Esophagus (tissue), 2 donors: Measurements from ENCODE around the gene ACAD8. TPM values are rescaled to one million over a fixed set of nuclear protein-coding genes. Genes with fewer than 3 reads are reported as not detected.
"Not testable (repeated sequence)": the region's sequence is repeated elsewhere in the genome, so short reads cannot be mapped to it uniquely, and the experiment has no call there.

Experiments used
- H3K27ac ChIP-seq, 2 donors: one replicate each; pipeline ENCODE4 v1.5.1; 2013; ENCODE audit warnings: low read depth in 2 of 2, mild to moderate bottlenecking in 2 of 2, inconsistent platforms in 1 of 2, low read length in 1 of 2, moderate library complexity in 1 of 2
- H3K27me3 ChIP-seq, 2 donors: one replicate each; pipeline ENCODE4 v1.6.1; 2013; ENCODE audit warnings: low read length in 2 of 2, control low read depth in 1 of 2, mild to moderate bottlenecking in 1 of 2; ENCODE audit not compliant: insufficient read depth in 2 of 2, control insufficient read depth in 1 of 2
- H3K36me3 ChIP-seq, 2 donors: one replicate each; pipeline ENCODE4 v1.6.1; 2013; ENCODE audit warnings: low read length in 1 of 2; ENCODE audit not compliant: control insufficient read depth in 2 of 2, insufficient read depth in 2 of 2
- H3K4me1 ChIP-seq, 2 donors: one replicate each; pipeline ENCODE4 v1.6.1; 2013; ENCODE audit warnings: low read length in 1 of 2; ENCODE audit not compliant: control insufficient read depth in 2 of 2, insufficient read depth in 2 of 2
- H3K4me3 ChIP-seq, 2 donors: one replicate each; pipeline ENCODE4 v1.5.1; 2013; ENCODE audit warnings: low read length in 2 of 2, mild to moderate bottlenecking in 2 of 2, low read depth in 1 of 2, moderate library complexity in 1 of 2
- H3K9me3 ChIP-seq, 2 donors: one replicate each; pipeline ENCODE4 v1.6.1; 2013; ENCODE audit warnings: mild to moderate bottlenecking in 2 of 2, low read depth in 1 of 2, low read length in 1 of 2, moderate library complexity in 1 of 2; ENCODE audit not compliant: control insufficient read depth in 2 of 2, insufficient read depth in 1 of 2
- WGBS, 2 donors: extraction: QIAGEN DNeasy Blood & Tissue Kit; methylation state at CpG; one replicate each; pipeline ENCODE4 v1.1.7; 2013; 5-methylcytosine and 5-hydroxymethylcytosine counted together
- polyA plus RNA-seq, 2 donors: library from polyadenylated mRNA; stranded (reverse); fragments of 200-250 nt; gene quantifications; one replicate each; pipeline ENCODE4 v1.2.3, GENCODE V29; 2013
- donor health status: healthy with polysubstance abuse.
- donor health status: Bipolar disorder and iron deficiency.

ACAD8 gene
- polyA plus RNA-seq, 2 donors: 13.9 to 15.2 TPM

DNA sequence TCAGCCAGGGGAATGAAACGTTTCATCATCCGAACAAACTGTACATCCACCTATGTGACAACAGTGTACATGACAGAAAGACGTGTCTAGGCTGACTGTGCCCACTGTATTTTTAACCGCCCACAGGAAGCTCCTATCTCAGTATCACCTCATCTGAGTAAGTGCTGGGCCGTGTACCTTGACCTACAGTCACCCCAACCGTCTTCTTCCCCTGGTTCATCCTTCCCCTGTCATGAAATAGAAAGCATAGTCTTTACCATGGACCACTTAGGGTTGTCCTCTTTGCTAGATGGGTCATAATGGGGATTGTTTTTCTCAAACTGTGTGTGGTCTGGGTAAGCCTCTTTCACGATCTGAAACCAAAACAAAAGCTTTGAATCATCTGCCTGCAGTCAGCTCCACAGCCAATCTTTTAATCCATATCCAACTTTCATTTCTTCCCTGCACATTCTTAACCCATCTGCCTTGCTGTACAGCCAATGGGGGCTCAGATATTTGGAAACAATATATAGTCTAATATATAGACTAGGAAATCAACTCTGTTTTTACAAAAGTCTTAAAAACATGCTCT, 4.4 kb upstream of the ACAD8 start:
- 62 to 63% methylated on average over 7 of the region's 7 CpGs for WGBS, 2 donors
- Histone ChIP-seq H3K36me3 (peaks cover 17 to 38% of the 10 kb centered on the region in 2 donors), H3K4me3 (no peak overlapping the region), H3K4me1 (no peaks in the 10 kb centered on the region), H3K9me3 (no peaks in the 10 kb centered on the region), H3K27me3 (no peaks in the 10 kb centered on the region), H3K27ac (no peak overlapping the region)

DNA sequence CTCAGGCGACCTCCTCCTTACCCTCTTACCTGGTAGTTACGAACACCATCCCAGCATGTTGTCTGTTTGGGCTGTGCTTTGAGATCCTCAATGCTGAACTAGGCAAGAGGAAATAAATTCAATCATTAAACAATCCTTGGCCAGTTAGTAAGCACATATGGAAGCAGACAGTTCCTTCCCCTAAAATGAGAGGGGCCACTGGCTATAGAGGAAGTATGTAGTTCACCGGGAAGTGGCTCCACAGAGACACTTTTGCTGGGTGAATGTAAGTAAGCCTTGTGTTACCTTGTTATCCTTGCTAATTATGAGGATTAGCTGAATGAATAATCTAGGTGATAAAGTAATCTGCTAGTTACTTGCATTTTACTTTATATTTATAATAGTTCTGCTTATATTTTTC, 3.1 kb upstream of the ACAD8 start:
- Histone ChIP-seq H3K27me3 (no peaks in the 10 kb centered on the region), H3K4me3 (no peak overlapping the region), H3K27ac (no peak overlapping the region), H3K36me3 (peaks cover 13 to 30% of the 10 kb centered on the region in 2 donors), H3K9me3 (no peaks in the 10 kb centered on the region), H3K4me1 (no peaks in the 10 kb centered on the region)
- WGBS, 2 donors: 90 to 93% methylated on average over 3 of the region's 3 CpGs

GRCh38 chr11:134250675-134251074, 2.7 kb upstream of the ACAD8 start:
- Histone ChIP-seq H3K36me3 (peaks cover 12 to 26% of the 10 kb centered on the region in 2 donors), H3K27ac (no peak overlapping the region), H3K4me1 (no peaks in the 10 kb centered on the region), H3K27me3 (no peaks in the 10 kb centered on the region), H3K9me3 (no peaks in the 10 kb centered on the region), H3K4me3 (no peak overlapping the region)
- 91 to 93% methylated on average over 2 of the region's 2 CpGs for WGBS, 2 donors

DNA sequence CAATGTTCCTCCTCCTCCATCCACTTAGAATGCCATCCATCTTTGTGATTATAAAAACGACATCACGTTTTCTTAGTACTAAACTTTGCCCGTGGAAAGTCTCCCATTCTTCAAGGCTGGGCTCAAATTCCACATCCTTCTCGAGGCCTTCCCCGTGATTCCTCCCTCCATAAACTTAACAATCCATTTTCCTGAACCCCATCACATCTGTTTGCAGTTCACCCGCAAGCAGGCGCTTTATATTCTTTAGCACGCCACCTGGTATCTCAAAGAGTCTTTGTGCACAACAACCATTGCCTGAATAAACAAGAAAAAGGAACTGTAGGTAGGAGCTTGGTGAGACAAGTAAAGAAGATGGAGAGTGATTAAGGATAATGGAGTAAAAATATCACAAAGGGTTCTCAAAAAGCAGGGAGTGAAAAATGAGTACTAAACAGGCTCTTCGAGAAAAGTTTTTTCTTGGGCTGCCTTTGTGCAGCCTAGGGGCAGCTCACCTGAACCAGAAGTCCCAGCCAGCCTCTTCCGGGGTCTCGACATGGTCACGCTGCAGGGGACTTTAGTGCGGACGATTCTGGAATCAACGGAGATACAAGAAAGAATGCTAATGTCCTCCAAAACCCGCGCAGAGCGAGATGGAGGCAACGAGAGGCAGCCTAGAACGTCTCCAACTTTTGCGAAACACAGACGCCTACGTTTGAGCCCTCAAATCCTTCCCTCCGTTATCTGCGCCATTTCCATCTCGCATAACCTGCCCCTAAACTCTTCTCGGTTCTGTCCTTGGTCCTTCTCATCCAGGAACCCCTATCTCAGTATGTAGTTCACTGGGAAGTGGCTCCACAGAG, 801 bp upstream of the ACAD8 start:
- 4% methylated on average over 27 of the region's 27 CpGs for WGBS, 2 donors
- H3K27ac ChIP-seq: peak overlapping the region; percentile 1 to 47
- peak overlapping the region; percentile 81 to 97 for H3K4me3 ChIP-seq
- no peaks in the 10 kb centered on the region for H3K9me3 ChIP-seq
- peaks cover 12 to 19% of the 10 kb centered on the region in 2 donors for H3K36me3 ChIP-seq
- no peaks in the 10 kb centered on the region for H3K27me3 ChIP-seq
- H3K4me1 ChIP-seq: no peaks in the 10 kb centered on the region

DNA sequence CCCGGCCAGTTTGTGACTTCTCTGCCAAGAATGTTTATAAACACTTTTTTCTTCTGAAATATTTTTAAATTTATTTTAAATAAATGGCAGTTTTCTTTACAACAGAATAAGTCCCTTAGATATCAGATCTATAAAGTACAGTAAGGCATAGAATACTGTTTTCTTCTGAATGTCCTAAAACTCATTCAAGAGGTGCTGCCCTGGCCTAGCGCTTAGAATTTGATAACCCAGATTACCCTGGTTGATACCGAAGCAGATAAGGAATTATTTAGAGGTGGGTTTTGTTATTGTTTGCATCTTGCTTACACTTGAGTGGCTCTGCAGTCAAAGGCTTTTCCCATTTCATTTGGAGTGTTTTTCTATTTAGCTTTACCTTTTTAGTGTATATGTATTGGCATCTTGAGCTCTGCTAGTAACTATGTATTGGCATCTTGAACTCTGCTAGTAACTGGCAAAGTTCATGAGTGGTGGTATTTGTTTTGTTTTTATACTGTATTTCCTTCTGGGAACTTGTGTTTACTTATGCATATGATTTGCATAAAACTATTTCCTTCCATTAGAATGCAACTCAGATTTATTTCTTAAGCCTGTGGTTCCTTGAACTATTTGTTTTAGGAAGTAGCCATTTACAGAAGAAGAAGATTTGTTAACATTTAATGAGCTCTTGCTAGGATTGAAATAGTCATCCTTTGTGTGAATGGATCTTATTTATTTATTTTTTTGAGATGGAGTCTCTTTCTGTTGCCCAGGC, 1.2 kb downstream of the ACAD8 start:
- H3K9me3 ChIP-seq: no peaks in the 10 kb centered on the region
- no peaks in the 10 kb centered on the region for H3K27me3 ChIP-seq
- H3K36me3 ChIP-seq: peaks cover 5 to 16% of the 10 kb centered on the region in 2 donors
- H3K4me1 ChIP-seq: no peaks in the 10 kb centered on the region
- no peak overlapping the region for H3K27ac ChIP-seq
- H3K4me3 ChIP-seq: peak overlapping the region in 1 of 2 donors; percentile 97
- WGBS, 2 donors: 55 to 68% methylated on average over 3 of the region's 3 CpGs

DNA sequence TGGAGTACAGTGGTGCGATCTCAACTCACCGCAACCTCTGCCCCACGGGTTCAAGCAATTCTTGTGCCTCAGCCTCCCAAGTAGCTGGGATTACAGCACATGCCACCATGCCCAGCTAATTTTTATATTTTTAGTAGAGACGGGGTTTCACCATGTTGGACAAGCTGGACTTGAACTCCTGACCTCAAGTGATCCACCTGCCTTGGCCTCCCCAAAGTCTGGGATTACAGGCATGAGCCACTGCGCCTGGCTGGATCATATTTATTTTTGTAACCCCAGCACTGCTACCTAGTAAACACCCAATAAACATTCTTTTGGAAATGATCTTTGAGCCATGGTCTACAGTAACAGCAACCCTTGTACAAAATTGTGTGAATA, 1.8 kb downstream of the ACAD8 start:
- H3K4me3 ChIP-seq, H3K9me3 ChIP-seq, H3K27me3 ChIP-seq, H3K27ac ChIP-seq, H3K4me1 ChIP-seq: not testable (repeated sequence)
- peaks cover under 1 to 16% of the 10 kb centered on the region in 2 donors for H3K36me3 ChIP-seq
- WGBS, 2 donors: 98% methylated on average over 5 of the region's 5 CpGs

DNA sequence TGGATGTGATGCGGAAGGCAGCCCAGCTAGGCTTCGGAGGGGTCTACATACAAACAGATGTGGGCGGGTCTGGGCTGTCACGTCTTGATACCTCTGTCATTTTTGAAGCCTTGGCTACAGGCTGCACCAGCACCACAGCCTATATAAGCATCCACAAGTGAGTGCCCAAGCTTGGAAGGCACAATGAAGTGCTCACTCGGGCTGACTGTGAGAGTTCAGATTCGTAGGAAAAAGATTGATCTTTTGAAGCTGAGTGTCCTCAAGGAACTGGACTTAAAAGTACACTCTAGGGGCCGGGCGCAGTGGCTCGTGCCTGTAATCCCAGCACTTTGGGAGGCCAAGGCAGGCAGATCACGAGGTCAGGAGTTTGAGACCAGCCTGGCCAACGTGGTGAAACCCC, 3.7 kb downstream of the ACAD8 start:
- 90 to 94% methylated on average over 11 of the region's 11 CpGs for WGBS, 2 donors
- no peaks in the 10 kb centered on the region for H3K9me3 ChIP-seq
- H3K27me3 ChIP-seq: no peaks in the 10 kb centered on the region
- H3K4me1 ChIP-seq: no peaks in the 10 kb centered on the region
- H3K27ac ChIP-seq: no peak overlapping the region
- H3K4me3 ChIP-seq: no peak overlapping the region
- H3K36me3 ChIP-seq: peaks cover 5 to 24% of the 10 kb centered on the region in 2 donors

DNA sequence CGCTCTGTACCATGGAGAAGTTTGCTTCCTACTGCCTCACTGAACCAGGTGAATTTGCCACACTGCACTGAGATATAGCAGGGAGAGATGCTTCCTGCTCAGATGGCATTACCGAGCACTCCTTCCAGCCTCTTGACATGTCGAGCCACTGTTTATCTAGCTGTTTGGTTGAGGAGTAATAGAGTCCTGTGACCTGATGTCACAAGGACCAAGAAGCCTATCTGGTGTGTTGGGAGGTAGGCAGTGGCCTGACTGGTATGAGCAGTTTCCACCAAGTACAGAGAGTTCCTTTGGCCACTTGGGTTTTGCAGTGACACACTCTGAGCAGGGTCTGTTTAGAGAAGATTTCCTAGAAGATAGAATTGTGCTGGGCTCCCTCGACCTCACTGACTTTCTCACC, 5.2 kb downstream of the ACAD8 start:
- Histone ChIP-seq H3K4me3 (no peak overlapping the region), H3K9me3 (no peaks in the 10 kb centered on the region), H3K27me3 (no peaks in the 10 kb centered on the region), H3K27ac (no peak overlapping the region), H3K4me1 (no peaks in the 10 kb centered on the region), H3K36me3 (peaks cover 9 to 35% of the 10 kb centered on the region in 2 donors)
- 84% methylated on average over 4 of the region's 4 CpGs for WGBS, 2 donors

DNA sequence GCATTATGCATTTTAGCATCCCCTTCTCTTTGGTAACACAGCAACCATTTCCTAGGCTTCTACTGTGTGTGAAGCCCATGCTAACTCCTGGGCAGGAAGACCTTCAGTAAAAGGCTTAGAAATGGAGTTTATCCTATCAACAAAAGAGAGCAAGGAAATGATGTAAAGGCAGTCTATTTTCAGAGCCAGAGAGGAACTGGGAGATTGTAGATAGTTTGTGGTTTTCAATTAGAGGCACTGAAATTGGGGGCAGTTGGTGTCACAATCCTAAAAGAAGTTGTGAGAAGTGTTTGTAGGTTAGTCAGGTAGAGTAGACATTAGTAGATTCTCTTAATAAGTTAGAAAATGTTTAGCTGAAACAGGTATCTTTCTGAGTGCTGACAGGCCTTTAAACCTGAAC, 7.1 kb downstream of the ACAD8 start:
- Histone ChIP-seq H3K4me3 (no peak overlapping the region), H3K36me3 (peaks cover 9 to 35% of the 10 kb centered on the region in 2 donors), H3K9me3 (no peaks in the 10 kb centered on the region), H3K27ac (no peak overlapping the region), H3K27me3 (no peaks in the 10 kb centered on the region), H3K4me1 (no peaks in the 10 kb centered on the region)
